Measurements from ENCODE around the gene CCN2.
"Not testable (repeated sequence)": the region's sequence is repeated elsewhere in the genome, so short reads cannot be mapped to it uniquely, and the experiment has no call there.

The CCN2 gene

GRCh38 chr6:131909408-131910218, 41.6 kb downstream of the CCN2 start:
- DNase-seq (ENCODE audit: low spot score), result peak; percentile 63

- DNase-seq (ENCODE audit: low spot score), result not testable (repeated sequence)
Measured at GRCh38 chr6:131908787-131909186, 42.4 kb downstream of the CCN2 start.

- not testable (repeated sequence) for DNase-seq (ENCODE audit: low spot score)
Measured at GRCh38 chr6:131903734-131904133, 47.4 kb downstream of the CCN2 start.

GRCh38 chr6:131901326-131901873, 49.8 kb downstream of the CCN2 start:
- not testable (repeated sequence) for DNase-seq (ENCODE audit: low spot score)

- DNase-seq (ENCODE audit: low spot score), result no peak
Measured at GRCh38 chr6:131900231-131900630, 50.9 kb downstream of the CCN2 start.

- no peak for DNase-seq (ENCODE audit: low spot score)
Measured at GRCh38 chr6:131898718-131899117, 52.5 kb downstream of the CCN2 start.
